Glomerular visceral epithelial cell (primary cell): Measurements from ENCODE around the gene ABI1.
"Not testable (repeated sequence)": the region's sequence is repeated elsewhere in the genome, so short reads cannot be mapped to it uniquely, and the experiment has no call there.

Source experiments
- DNase-seq: peaks from one replicate; pipeline ENCODE4 v3.0.0-alpha.2; 2016; ENCODE audit errors: extremely low spot score

The ABI1 gene

GRCh38 chr10:26860443-26861204 lies at the start of gene ABI1:
Gene ABI1 (minus strand): TSS chr10:26860958. CDS start chr10:26860863, 95 bp downstream.
- DNase-seq: peak; percentile 100

DNA sequence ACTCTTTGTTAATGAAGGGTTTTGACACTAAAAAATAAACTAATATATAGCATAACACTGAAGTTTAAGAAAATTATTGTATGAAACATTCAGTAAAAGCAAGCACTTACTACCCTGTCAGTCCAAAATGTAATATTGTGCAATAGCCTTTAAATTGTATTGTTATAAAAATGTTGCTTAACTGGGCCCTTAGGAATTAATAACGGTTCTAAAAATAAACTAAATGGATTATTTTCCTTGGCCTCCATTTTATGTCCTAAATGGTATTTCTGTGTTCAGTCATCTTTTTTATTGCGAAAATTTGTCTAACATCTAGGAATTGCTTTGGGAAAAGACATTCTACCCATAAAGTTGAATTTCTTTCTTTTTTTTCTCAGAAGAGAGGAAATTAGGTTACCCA lies 49.0 kb upstream of the ABI1 start:
- no peak for DNase-seq

GRCh38 chr10:26905253-26905781 lies 44.6 kb upstream of the ABI1 start:
- DNase-seq: not testable (repeated sequence)

GRCh38 chr10:26903431-26904217 lies 42.9 kb upstream of the ABI1 start:
- no peak for DNase-seq

DNA sequence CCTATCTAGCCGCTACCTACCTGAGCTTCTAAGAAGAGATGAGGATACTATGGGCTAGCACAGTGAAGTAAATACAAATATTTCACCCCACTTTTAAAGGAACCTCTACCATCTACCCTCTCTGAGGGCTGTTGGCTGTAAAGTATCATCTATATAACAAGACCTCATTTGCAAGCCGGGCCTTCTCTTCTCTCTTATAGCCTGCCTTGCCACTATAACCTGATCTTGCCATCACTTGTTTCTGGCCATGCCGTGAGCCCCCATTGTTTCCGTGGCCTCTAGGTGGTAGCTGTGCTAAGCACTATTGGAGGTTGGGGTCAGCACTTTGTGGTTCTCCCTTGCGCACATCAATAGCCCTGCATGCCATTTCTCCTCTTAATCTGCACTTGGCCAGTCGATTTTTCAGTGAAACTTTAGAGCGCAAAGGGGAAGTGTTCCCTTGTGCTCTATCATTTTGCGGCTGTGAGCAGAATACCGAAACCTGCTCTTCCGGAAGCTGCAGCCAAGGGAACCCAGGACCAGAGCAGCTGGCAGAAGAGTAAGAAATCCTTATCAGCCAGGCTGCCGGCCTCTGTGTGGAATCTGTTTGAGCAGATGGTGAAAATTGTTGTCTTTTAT lies 31.7 kb upstream of the ABI1 start:
- DNase-seq: not testable (repeated sequence)

GRCh38 chr10:26890956-26891355 lies 30.2 kb upstream of the ABI1 start:
- peak; percentile 72 for DNase-seq

DNA sequence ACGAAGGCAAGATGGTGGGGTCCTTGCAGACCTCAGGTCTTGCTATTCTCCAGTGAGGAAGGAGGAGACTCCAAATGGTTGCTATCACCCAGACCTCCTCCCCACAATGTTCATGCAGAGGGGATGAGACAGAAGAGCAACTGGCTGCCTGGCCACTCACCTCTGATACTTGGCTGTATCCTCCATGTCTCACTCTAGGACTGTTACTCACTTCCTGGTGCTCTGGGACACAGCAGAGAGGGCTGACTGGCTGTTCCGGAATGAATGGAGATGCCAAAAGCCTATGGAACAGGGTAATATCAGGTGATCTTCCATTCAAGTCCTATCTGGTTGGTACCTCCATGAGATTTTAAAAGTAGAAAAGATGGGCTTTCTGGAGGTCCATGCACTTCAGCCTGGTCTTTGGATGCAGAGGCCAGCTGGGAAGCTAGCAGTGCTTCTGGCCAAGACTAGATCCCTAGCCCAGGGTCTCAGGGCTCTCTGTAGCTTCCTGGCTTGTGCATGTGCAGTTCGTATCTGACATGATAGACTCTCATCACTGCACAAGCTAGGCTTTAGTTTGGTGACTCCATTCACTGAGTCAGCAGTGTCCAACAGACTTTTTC lies 27.0 kb upstream of the ABI1 start:
- DNase-seq: no peak

DNA sequence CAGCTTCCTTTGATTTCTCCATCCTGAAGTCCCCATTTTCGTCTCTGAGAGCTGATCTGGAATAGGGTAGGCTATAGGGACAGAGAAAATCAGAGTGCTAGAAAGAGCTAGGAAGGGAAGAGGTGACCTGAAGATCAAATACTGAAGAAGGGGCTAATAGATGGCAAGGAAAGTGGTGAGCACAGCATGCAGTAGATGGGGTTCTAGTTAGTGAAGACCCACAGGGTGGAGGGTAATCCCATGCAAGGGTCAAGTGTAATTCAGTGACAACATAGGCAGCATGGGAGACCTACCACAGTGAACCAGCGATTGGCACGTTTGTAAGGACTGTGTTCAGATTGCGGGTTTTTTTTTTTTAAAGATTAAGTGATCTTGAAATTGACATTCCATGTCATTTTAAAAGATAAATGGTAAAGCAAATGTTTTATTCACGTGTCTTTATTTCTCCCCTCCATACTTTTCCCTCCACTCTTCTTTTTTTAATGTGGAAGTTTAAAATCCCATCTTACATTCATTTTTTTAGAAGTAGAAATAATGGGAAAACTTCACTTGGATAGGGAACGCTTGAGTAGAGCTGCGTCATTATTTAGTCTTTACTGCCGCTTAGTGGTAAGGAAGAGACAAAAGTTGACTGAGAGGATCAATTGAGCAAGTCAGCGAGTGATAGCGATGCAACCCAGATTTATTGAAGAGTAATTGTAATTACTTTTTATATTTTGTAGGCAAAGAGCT lies 21.0 kb upstream of the ABI1 start:
- DNase-seq: peak; percentile 63

- no peak for DNase-seq
Measured at GRCh38 chr10:26879744-26880143, 19.0 kb upstream of the ABI1 start.

- DNase-seq: no peak
Measured at GRCh38 chr10:26870766-26871165, 10.0 kb upstream of the ABI1 start.

DNA sequence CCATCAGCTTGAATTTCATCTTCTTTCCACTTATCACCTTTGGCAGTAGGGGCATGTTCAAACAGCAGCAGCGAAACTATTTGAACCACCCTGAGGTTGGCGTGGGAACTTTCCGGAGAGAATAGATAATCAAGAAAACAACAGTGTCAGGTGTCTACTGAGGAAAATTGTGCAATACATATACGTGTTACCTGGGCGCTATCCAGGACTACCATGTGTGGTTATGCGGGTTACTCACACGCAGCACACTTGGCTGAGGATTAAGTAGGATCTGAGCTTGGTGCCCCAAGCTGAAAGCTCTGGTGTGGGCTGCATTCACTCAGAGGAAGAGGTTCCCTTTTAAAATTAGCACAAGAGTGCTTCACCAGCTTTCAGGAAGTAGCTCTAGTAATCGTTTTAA lies 8.8 kb upstream of the ABI1 start:
- DNase-seq: no peak

- no peak for DNase-seq
Measured at GRCh38 chr10:26863351-26864076, 2.8 kb upstream of the ABI1 start.

GRCh38 chr10:26861205-26861998 lies 644 bp upstream of the ABI1 start:
- DNase-seq: no peak

GRCh38 chr10:26860102-26860442 lies 686 bp downstream of the ABI1 start:
- peak; percentile 86 for DNase-seq

- no peak for DNase-seq
Measured at GRCh38 chr10:26859241-26860101, 1.3 kb downstream of the ABI1 start.

GRCh38 chr10:26858707-26859034 lies 2.1 kb downstream of the ABI1 start:
- DNase-seq: no peak

DNA sequence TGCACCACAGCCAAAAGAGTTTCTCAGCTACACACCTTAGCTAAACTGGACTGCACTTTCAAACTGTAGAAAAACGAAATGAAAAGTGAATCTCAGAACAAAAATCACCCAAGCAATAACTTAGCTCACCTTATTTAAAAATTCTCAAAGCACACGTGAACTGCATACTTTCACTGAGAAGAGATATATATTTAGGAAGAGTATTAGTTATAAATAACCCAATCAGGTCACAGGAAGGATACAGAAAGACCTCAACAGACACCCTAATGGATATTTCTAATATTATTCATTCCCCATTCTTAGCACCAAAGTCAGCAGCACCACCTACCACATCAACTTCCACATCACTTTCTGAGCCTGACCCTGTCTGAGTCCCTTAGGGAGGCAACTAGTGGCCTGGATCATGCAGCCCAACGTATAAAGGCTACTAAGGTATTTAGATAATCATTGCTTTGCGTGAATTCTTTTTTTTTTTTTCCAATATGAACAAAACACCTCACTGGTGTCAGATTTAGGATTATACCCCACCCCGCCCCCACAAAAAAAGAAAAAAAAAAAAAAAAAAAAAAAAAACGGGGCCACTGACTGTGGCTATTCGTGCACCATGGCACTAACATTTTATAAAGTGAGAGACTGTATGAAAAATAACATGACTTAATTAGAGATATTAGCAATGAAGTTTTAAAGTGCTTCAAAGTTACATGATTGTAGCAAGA lies 2.6 kb downstream of the ABI1 start:
- DNase-seq: no peak

DNA sequence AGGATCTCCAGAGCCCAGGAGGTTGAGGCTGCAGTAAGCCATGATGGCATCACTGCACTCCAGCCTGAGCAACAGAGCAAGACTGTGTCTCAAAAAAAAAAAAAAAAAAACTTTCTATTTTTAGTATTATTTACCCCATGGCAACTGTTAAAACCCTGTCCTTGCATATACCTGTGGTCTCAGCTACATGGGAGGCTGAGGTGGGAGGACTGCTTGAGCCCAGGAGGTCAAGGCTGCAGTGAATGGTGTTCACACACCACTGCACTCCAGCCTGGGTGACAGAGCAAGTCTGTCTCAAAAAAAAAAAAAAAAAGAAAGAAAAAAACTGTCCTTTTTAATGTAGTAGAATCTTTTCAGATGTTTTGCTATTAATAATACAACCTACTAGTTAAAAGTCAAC lies 3.2 kb downstream of the ABI1 start:
- DNase-seq: not testable (repeated sequence)
